ENCODE data around the gene TEX11.

The TEX11 gene

GRCh38 chrX:70488856-70489255 lies 419.7 kb downstream of the TEX11 start:
- no peak for DNase-seq

- DNase-seq: no peak
Measured at GRCh38 chrX:70485466-70485865, 423.0 kb downstream of the TEX11 start.

- DNase-seq: no peak
Measured at GRCh38 chrX:70482300-70482699, 426.2 kb downstream of the TEX11 start.

GRCh38 chrX:70481471-70482270 lies 426.8 kb downstream of the TEX11 start:
- DNase-seq: no peak

GRCh38 chrX:70480660-70481018 lies 427.9 kb downstream of the TEX11 start:
- DNase-seq: no peak

GRCh38 chrX:70479922-70480659 lies 428.4 kb downstream of the TEX11 start:
- no peak for DNase-seq

- no peak for DNase-seq
Measured at GRCh38 chrX:70479247-70479921, 429.1 kb downstream of the TEX11 start.
